ENCODE results near the gene PTGR3. TPM values are rescaled to one million over a fixed set of nuclear protein-coding genes. Genes with fewer than 3 reads are reported as not detected.

Gene PTGR3
- total and polyA plus RNA-seq, 2 of the 8 experiments (the other 6 are each of a cell fraction or from before 2014, with no cell fraction given): 2.0 to 3.6 TPM

- peaks cover 43 to 71% (median 56%) of the 10 kb centered on the region in 4 experiments for H3K27me3 ChIP-seq (replicated peaks in 1 of 4; ENCODE audit: control insufficient read depth in 3 of 4, extremely low read depth in 1 of 4, insufficient read depth in 3 of 4, low read length in 3 of 4)
- CTCF ChIA-PET (ENCODE audit: partially characterized antibody): interaction anchor here (0.8 to 1.4 kb wide), 3 partner anchors 89 to 306 kb away, joined by 3 to 5 read pairs (median 4); no protein-coding TSS in a partner anchor
- WGBS, 2 experiments (ENCODE audit: extremely low coverage in 1 of 2, insufficient coverage in 1 of 2, insufficient read length in 1 of 2, insufficient replicate concordance in 2 of 2, low coverage in 1 of 2, low lambda C conversion rate in 2 of 2, missing lambda C conversion rate in 1 of 2): 29% methylated on average over 14 of the region's 24 CpGs; no CpG with 5 or more reads in 1 of the 2 experiments
These were observed 5.3 kb downstream of the PTGR3 start for GRCh38 chr18:75203416-75204268.

More at GRCh38 chr18:75203416-75204268, 5.3 kb downstream of the PTGR3 start:
- Histone ChIP-seq H3K9me3 (ENCODE audit: insufficient read depth in 2 of 2, low read depth in 1 of 2, low read length in 1 of 2) (no peaks in the 10 kb centered on the region), H2BK15ac (ENCODE audit: low read length) (no peak overlapping the region), H3K4me2 (ENCODE audit: insufficient read depth in 1 of 2, low read depth in 2 of 2, low read length in 2 of 2) (peak overlapping the region; percentile 89 to 94), H3K23ac (ENCODE audit: insufficient read length) (no peak overlapping the region), H3K4me1 (replicated peaks in 1 of 4; ENCODE audit: control insufficient read depth in 3 of 4, insufficient read depth in 4 of 4, low read length in 3 of 4) (peaks cover 4 to 31% (median 21%) of the 10 kb centered on the region in 4 experiments), H3K18ac (ENCODE audit: extremely low read depth, low read length) (no peak overlapping the region), H2BK12ac (ENCODE audit: low read depth, low read length) (no peak overlapping the region), H2BK5ac (ENCODE audit: low read depth, low read length) (no peak overlapping the region), H3K79me1 (ENCODE audit: low read depth, low read length) (no peaks in the 10 kb centered on the region), H3K4me3 (ENCODE audit: extremely low read depth in 1 of 4, insufficient read depth in 2 of 4, low read depth in 3 of 4, low read length in 4 of 4) (peak overlapping the region; percentile 32 to 70 (median 48)), H2AFZ (ENCODE audit: low read length) (no peak overlapping the region), H3K79me2 (ENCODE audit: control insufficient read depth in 1 of 2, insufficient read depth in 2 of 2, low read length in 2 of 2) (no peaks in the 10 kb centered on the region), H4K5ac (ENCODE audit: insufficient read length, low read depth, low read length) (no peak overlapping the region), H3K56ac (replicated peaks; ENCODE audit: insufficient read length, low read depth, low read length) (no peak overlapping the region), H3K4ac (replicated peaks; ENCODE audit: insufficient read length, low read depth, low read length) (no peak overlapping the region), H3K9ac (replicated peaks in 1 of 4; ENCODE audit: extremely low read depth in 1 of 4, low read depth in 3 of 4, low read length in 3 of 4) (no peak overlapping the region), H2BK120ac (replicated peaks; ENCODE audit: low read depth, low read length) (no peak overlapping the region), H4K91ac (replicated peaks; ENCODE audit: insufficient read length, low read length) (no peak overlapping the region), H2AK5ac (ENCODE audit: low read depth, low read length) (no peak overlapping the region), H3K23me2 (ENCODE audit: low read depth, low read length) (peaks cover 16% of the 10 kb centered on the region), H3K14ac (ENCODE audit: insufficient read length) (no peak overlapping the region), H4K20me1 (replicated peaks in 1 of 2; ENCODE audit: control insufficient read depth in 1 of 2, insufficient read depth in 2 of 2, low read length in 2 of 2) (peaks cover 12 to 20% of the 10 kb centered on the region in 2 experiments), H3K27ac (ENCODE audit: low read depth, low read length) (no peak overlapping the region), H3K36me3 (ENCODE audit: control insufficient read depth in 2 of 4, insufficient read depth in 4 of 4, low read length in 3 of 4) (no peaks in the 10 kb centered on the region; a peak in 1 of 8 replicates), H2BK20ac (ENCODE audit: low read length) (no peak overlapping the region), H4K8ac (ENCODE audit: extremely low read depth, insufficient read depth, low read length) (no peak overlapping the region)
- POLR2A ChIA-PET (ENCODE audit: partially characterized antibody): no interaction called here
- TF ChIP-seq CTBP2 (IDR thresholded peaks at IDR 0.05; ENCODE audit: borderline replicate concordance, insufficient read depth, insufficient read length, low read length): peak; percentile 8
- TF ChIP-seq EZH2 (IDR thresholded peaks at IDR 0.05; ENCODE audit: low read depth, low read length, severe bottlenecking): peak; percentile 1
- no peak for TF ChIP-seq SAP30 (IDR thresholded peaks at IDR 0.05; ENCODE audit: insufficient read depth, insufficient replicate concordance, low read length)
- DNase-seq (ENCODE audit: low read depth in 1 of 2, low spot score in 2 of 2) (no peak), FAIRE-seq (no peak)

Data from H1 (cell line).